ENCODE data around the gene PTPRN2.

Gene PTPRN2

DNA sequence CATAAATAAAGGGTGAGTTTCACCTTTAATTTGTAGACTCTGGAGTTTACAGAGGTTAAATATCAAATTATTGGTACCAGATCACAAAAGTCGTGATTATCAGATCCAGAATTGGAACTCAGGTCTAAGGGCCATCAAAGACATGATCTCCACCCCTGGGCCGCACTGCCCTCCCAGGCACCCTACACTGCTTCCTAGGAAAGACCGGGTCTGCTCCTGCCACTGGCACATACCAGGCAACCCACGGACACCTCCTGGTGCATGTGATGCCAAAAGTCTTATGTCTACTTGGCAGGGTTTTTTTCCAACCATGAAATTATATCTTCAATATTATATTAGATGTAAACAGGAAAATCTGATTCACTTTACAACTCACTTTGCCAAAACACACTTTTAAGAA is 452.8 kb downstream of the PTPRN2 start:
- TF ChIP-seq, protein P1, sequence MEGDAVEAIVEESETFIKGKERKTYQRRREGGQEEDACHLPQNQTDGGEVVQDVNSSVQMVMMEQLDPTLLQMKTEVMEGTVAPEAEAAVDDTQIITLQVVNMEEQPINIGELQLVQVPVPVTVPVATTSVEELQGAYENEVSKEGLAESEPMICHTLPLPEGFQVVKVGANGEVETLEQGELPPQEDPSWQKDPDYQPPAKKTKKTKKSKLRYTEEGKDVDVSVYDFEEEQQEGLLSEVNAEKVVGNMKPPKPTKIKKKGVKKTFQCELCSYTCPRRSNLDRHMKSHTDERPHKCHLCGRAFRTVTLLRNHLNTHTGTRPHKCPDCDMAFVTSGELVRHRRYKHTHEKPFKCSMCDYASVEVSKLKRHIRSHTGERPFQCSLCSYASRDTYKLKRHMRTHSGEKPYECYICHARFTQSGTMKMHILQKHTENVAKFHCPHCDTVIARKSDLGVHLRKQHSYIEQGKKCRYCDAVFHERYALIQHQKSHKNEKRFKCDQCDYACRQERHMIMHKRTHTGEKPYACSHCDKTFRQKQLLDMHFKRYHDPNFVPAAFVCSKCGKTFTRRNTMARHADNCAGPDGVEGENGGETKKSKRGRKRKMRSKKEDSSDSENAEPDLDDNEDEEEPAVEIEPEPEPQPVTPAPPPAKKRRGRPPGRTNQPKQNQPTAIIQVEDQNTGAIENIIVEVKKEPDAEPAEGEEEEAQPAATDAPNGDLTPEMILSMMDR (IDR thresholded peaks at IDR 0.05), result no peak
- no peak for TF ChIP-seq ZFX (IDR thresholded peaks at IDR 0.05; ENCODE audit: borderline replicate concordance)
- no peak overlapping the region for H3K27ac ChIP-seq

DNA sequence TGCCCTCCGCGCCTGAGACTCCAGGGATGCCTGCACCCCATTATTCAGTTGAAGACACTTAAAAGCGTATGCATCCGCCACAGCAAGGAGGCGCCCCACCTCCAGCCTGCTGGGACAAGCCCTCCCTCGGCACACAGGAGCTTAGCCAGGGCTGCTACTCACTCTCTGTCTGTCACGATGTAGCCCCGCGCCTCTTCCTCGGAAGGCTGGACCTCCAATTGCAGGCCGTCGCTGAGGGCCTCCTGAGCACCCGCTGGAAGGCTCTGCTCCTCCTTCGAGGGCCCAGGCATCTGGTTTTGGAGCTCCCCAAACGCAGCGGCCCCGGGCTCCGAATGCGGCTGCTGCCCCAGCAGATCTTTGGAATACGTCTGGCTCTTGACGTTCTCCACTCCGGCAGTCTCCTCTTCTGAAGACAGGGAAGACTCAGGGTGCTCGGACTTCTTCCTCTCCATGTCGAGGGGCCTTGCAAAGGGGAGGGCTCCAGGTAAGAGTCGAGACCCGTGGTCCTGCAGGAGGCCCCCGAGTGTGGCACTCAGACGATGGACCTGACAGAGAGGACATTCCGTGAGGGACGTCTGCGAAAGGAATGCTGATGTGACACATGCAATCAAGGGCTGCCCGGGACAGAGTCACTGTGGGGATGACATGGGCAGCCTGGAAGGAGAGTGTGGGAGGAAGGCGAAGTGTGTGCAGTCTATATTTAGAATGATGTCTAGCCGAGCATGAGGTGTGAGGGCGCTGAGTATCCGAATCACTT is 453.9 kb downstream of the PTPRN2 start:
- TF ChIP-seq ZFX (IDR thresholded peaks at IDR 0.05; ENCODE audit: borderline replicate concordance), result no peak
- TF ChIP-seq, protein P1 (IDR thresholded peaks at IDR 0.05), result no peak
- H3K27ac ChIP-seq, result no peak overlapping the region

DNA sequence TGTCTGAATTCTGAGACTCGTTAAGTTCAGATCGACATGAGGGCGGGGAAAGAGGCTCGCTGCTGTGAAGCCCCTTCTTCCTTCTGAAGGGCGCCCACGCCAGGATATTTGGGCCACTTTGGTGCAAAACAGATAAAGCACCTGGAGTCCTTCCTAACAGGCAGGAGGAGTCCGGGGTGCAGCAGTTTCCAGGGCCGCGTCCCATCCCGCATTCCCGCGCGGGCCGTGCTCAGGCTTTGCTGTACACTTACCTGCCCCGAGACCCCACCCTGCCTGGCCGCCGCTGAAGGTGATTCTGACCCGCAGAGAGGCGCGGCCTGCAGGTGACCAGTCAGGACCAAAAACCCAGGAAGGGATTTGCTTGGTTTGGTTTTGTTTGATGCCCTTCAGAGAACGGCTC is 454.6 kb downstream of the PTPRN2 start:
- TF ChIP-seq ZFX (IDR thresholded peaks at IDR 0.05; ENCODE audit: borderline replicate concordance), result no peak
- TF ChIP-seq, protein P1 (IDR thresholded peaks at IDR 0.05), result no peak
- no peak overlapping the region for H3K27ac ChIP-seq

DNA sequence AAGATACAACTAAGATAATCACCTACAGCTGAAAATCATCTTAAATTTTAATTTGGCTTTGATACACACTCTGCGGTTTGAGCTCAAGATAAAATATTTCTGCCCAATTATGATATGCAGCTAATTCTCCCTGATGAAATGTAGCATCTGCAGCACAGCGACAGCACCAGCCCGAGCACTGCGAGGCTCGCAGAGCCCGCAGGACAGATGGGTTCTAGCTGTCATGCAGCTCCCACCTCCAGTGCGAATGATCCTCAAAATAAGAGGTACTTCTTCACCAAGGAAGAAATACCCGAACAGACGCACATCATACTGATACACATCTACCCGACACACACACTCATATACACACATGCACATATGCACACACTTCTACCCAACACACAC is 457.6 kb downstream of the PTPRN2 start:
- TF ChIP-seq, protein P1 (IDR thresholded peaks at IDR 0.05), result no peak
- H3K27ac ChIP-seq, result no peak overlapping the region

DNA sequence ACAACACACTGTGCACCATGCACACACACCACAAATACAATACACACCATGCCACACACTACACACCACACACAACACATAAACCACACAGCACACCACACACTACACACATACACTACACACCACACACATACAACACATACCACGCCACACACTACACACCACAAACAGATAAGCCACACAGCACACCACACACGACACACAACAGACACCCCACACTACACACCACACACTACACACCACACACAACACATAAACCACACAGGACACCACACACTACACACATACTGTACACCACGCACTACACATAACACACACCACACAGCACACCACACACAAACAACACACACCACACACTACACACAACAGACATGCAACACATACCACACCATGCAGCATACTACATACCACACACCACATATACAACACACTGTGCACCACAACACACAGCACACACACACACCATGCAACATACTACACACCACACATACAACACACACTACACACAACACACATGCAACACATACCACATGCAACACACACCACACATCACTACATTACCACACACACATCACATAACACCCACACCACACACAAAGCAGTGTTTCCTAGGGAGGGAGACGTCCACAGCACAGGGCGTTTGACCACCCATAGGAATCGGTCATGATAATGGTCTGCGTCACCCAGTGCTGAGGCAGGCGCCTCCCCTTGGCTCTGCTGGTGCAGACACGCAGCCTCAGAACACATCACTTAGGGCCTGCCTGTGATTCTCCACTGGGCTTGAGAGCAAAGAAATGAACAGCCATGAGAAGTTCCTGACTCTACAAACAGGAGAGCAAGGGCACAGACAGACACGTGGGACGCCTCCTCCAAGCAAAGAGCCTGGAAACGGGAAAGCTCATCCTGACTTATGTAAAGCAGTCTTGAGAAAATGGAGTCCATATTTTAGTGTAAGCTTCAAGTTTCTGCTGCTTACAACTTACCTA is 458.3 kb downstream of the PTPRN2 start:
- H3K27ac ChIP-seq, result no peak overlapping the region
- TF ChIP-seq, protein P1 (IDR thresholded peaks at IDR 0.05), result no peak
- TF ChIP-seq ZFX (IDR thresholded peaks at IDR 0.05; ENCODE audit: borderline replicate concordance), result no peak

DNA sequence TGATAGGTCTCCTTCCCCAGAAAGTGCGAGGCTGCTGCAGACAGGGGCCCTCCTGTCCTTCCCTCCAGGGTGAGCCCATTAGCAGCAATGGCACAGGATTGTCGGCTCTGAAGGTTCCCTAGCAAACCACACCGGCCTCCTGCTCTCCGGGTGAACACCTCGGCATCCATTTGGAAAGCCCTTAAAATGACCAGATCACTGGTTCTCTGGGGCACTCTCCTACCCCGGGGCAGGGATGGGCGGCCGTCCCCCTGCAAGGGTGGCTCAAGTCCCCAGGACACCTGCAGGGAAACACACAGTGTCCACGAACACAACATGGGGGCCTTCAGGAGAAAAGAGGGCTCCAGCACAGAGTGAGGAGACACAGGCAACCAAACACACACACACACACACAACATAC is 459.1 kb downstream of the PTPRN2 start:
- H3K27ac ChIP-seq, result no peak overlapping the region
- TF ChIP-seq, protein P1 (IDR thresholded peaks at IDR 0.05), result no peak
- no peak for TF ChIP-seq ZFX (IDR thresholded peaks at IDR 0.05; ENCODE audit: borderline replicate concordance)

DNA sequence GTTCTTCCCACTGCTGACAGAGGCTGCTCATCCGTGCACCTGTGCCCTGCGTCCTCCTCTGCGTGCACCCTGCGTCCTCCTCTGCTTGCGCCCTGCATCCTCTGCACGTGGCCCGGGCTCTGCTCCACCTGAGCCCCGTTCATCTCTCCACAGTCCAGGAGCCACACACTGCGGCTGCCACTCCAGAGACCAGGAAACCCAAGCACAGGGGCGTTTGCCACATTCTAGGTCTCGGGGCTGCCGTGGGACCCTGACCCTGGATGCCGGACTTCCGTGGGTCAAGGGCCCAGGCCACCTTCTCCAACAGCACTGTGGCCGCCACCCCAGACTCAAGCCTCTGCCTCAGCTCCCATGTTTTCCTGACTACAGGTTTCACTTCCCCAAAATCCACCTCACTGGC is 460.4 kb downstream of the PTPRN2 start:
- no peak for TF ChIP-seq ZFX (IDR thresholded peaks at IDR 0.05; ENCODE audit: borderline replicate concordance)
- TF ChIP-seq, protein P1 (IDR thresholded peaks at IDR 0.05), result no peak
- no peak overlapping the region for H3K27ac ChIP-seq
